Fibroblast of the aortic adventitia (primary cell): ENCODE data around the gene TSPAN11. TPM values are rescaled to one million over a fixed set of nuclear protein-coding genes. Genes with fewer than 3 reads are reported as not detected.

Experiments
- DNase-seq: peaks from one replicate; pipeline ENCODE4 v3.0.0-alpha.2; 2010; ENCODE audit warnings: low read depth
- H3K4me3 ChIP-seq: 2 replicates; pipeline ENCODE4 v1.5.1; 2011; ENCODE audit warnings: low read depth, mild to moderate bottlenecking, control low read depth, low read length, moderate library complexity
- total RNA-seq: library from RNA; depleted of rRNA; stranded (reverse); fragments of >200 nt; gene quantifications from 2 replicates; pipeline ENCODE4 v1.2.3, GENCODE V29; 2012; ENCODE audit warnings: low replicate concordance
- TF ChIP-seq, protein P1 (sequence below): IDR thresholded peaks from 2 replicates; pipeline ENCODE4 v1.5.1; 2011; ENCODE audit warnings: mild to moderate bottlenecking, low read length, control low read depth, inconsistent platforms; ENCODE audit not compliant: insufficient read depth

Gene TSPAN11
- total RNA-seq, 1 donor: 0.36 TPM

DNA sequence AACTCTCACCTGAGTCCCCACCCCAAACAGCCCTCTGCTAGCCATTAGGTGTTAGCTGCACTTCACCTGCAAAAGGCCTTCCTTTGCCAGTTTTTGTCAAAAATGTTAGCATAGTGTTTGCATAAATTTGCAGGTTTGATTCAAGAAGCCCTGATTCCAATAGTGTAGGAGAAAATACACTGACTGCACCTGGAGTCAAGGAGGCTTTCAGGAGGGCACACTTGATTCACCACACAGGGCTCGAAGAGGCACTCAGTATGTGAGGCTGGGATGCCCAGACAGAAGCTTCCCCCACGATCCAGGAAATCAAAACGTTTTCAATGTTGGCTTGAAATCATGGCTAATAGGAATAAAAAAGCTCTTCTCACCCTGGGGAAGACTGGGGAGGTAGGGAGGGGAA lies 106.6 kb downstream of the TSPAN11 start:
- no peak overlapping the region for H3K4me3 ChIP-seq
- TF ChIP-seq, protein P1, sequence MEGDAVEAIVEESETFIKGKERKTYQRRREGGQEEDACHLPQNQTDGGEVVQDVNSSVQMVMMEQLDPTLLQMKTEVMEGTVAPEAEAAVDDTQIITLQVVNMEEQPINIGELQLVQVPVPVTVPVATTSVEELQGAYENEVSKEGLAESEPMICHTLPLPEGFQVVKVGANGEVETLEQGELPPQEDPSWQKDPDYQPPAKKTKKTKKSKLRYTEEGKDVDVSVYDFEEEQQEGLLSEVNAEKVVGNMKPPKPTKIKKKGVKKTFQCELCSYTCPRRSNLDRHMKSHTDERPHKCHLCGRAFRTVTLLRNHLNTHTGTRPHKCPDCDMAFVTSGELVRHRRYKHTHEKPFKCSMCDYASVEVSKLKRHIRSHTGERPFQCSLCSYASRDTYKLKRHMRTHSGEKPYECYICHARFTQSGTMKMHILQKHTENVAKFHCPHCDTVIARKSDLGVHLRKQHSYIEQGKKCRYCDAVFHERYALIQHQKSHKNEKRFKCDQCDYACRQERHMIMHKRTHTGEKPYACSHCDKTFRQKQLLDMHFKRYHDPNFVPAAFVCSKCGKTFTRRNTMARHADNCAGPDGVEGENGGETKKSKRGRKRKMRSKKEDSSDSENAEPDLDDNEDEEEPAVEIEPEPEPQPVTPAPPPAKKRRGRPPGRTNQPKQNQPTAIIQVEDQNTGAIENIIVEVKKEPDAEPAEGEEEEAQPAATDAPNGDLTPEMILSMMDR: no peak
- DNase-seq: no peak

- TF ChIP-seq, protein P1: no peak
- H3K4me3 ChIP-seq: no peak overlapping the region
- DNase-seq: no peak
These were observed 107.1 kb downstream of the TSPAN11 start for GRCh38 chr12:31033681-31034080.

DNA sequence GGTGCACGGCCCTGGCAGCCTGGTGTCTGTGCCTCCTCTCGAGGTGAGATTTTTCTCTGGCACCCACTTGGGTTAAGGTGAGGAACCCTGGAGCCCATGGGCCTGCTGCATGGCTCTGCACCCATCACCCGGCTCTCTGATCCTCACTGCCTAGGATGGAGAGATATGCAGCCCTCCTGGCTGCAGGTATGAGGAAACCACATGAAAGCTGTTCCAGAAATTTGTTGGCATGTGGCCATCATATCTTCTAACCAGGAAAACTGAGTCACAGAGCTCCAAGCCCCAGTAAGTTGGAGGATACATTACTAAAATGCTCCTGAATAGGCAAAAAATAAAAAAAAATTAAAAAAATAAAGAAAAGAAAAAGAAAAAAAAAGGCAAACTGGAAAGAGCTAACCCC lies 107.8 kb downstream of the TSPAN11 start:
- H3K4me3 ChIP-seq: no peak overlapping the region
- DNase-seq: no peak
- TF ChIP-seq, protein P1: no peak

DNA sequence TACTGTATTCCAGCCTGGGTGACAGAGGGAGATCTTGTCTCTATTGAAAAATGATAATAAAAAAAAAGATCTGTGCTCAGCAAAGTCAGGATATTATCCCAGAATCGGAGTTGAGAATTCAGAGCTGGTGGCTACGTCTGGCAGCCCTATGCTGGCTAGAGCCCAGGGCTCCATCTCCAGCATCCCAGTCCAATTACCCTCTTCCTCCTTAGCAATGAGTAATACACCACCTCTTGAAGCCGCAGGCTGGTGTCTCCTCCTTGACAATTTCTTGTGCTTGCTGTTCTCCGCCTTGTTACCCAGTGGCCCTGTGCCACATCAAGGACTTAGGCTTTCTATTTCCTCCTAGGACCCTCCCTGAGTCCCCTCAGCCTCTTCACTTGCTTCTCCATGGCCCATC lies 108.7 kb downstream of the TSPAN11 start:
- TF ChIP-seq, protein P1: no peak
- no peak for DNase-seq
- no peak overlapping the region for H3K4me3 ChIP-seq

- no peak overlapping the region for H3K4me3 ChIP-seq
- DNase-seq: no peak
- TF ChIP-seq, protein P1: no peak
These were observed 109.6 kb downstream of the TSPAN11 start for GRCh38 chr12:31035967-31036665.

GRCh38 chr12:31037028-31037427 lies 110.5 kb downstream of the TSPAN11 start:
- TF ChIP-seq, protein P1: no peak
- DNase-seq: no peak

GRCh38 chr12:31037931-31038330 lies 111.4 kb downstream of the TSPAN11 start:
- TF ChIP-seq, protein P1: no peak
- DNase-seq: no peak
- H3K4me3 ChIP-seq: no peak overlapping the region

More at GRCh38 chr12:31037028-31037427, 110.5 kb downstream of the TSPAN11 start:
- H3K4me3 ChIP-seq: no peak overlapping the region
